ENCODE data around the gene CBX8.

CBX8 gene

DNA sequence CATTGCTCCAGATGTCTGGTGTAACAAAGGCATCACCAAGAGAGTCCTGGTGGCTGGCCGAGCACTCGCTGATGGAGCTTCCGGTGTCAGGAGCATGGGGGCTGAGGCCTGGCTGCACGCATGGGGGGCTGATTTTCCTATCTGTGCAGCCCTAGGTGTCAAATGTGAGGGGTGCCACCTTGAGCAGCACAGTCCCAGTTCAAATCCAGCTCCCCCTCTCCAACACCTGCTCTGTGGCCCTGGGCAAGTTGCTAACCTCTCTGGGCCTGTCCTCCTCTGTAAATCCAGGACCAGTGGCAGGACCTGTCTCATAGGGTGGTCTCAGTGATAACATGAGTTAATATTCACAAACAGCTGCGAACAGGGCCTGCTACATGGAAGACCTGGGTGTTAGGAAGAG is 53.3 kb downstream of the CBX8 start:
- Histone ChIP-seq H3K27me3 (ENCODE audit: control insufficient read depth in 1 of 2, insufficient read depth in 2 of 2, low read length in 2 of 2) (peaks cover 47 to 55% of the 10 kb centered on the region in 2 donors), H3K4me1 (ENCODE audit: control insufficient read depth, insufficient read depth, low read length) (peaks cover 19% of the 10 kb centered on the region), H3K4me3 (ENCODE audit: low read length in 2 of 2) (no peak overlapping the region)

DNA sequence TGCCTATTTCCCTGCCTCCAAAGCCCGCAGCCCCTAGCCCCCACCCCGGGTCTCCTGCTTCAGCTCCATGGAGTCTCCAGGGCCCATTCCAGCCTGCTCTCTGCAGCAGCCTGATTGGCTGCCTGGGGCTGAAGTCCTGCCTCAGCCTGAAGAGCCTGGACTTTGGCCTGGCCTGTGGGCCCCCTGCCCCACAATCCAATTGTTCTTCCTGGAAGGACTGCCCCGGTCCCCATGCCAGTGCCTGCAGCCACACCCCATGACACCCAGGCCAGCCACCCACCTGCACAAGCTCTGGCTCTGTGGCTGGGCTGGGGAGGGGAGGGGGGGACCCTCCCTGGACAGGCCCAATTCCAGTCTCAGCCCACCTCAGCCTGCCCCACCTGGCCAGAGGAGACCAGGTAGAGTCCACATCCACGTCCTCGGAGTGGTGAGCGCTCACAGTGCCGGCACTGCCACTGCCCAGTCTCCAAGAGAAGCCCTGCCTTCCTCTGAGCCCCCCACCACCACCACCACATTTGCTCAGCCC is 53.9 kb downstream of the CBX8 start:
- H3K9ac ChIP-seq (ENCODE audit: low read length in 2 of 2) = no peak overlapping the region
- H3K4me1 ChIP-seq (ENCODE audit: control insufficient read depth, insufficient read depth, low read length) = peaks cover 14% of the 10 kb centered on the region
- no peak overlapping the region for H3K4me3 ChIP-seq (ENCODE audit: low read length in 2 of 2)
- no peaks in the 10 kb centered on the region for H3K36me3 ChIP-seq (ENCODE audit: control insufficient read depth in 2 of 2, insufficient read depth in 2 of 2, low read length in 2 of 2)
- no peaks in the 10 kb centered on the region for H3K9me3 ChIP-seq (ENCODE audit: control insufficient read depth in 2 of 2, low read length in 2 of 2)
- H3K27ac ChIP-seq (ENCODE audit: low read length) = no peak overlapping the region
- H3K27me3 ChIP-seq (ENCODE audit: control insufficient read depth in 1 of 2, insufficient read depth in 2 of 2, low read length in 2 of 2) = peaks cover 47 to 49% of the 10 kb centered on the region in 2 donors

More for the DNA sequence above, 53.3 kb downstream of the CBX8 start:
- H3K27ac ChIP-seq (ENCODE audit: low read length) = no peak overlapping the region
- H3K9me3 ChIP-seq (ENCODE audit: control insufficient read depth in 2 of 2, low read length in 2 of 2) = no peaks in the 10 kb centered on the region
- no peaks in the 10 kb centered on the region for H3K36me3 ChIP-seq (ENCODE audit: control insufficient read depth in 2 of 2, insufficient read depth in 2 of 2, low read length in 2 of 2)
- no peak overlapping the region for H3K9ac ChIP-seq (ENCODE audit: low read length in 2 of 2)

DNA sequence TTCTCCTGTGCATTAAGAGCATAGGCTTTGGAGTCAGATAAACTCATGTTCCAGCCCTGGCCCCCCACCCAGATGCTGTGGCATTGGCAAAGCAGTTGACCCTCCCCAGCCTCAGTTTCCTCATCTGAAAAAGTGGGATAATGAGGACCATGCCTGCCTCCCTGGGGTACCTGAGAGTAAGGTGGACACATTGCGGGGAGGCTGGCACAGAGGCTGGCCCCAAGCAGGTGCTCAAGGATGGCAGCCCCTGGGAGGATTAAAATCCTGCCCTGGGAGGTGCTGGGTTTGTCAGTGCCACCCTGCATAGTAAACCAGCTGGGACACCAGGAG is 54.3 kb downstream of the CBX8 start:
- Histone ChIP-seq H3K9ac (ENCODE audit: low read length in 2 of 2) (no peak overlapping the region), H3K4me1 (ENCODE audit: control insufficient read depth, insufficient read depth, low read length) (peaks cover 10% of the 10 kb centered on the region), H3K9me3 (ENCODE audit: control insufficient read depth in 2 of 2, low read length in 2 of 2) (no peaks in the 10 kb centered on the region), H3K27me3 (ENCODE audit: control insufficient read depth in 1 of 2, insufficient read depth in 2 of 2, low read length in 2 of 2) (peaks cover 43 to 44% of the 10 kb centered on the region in 2 donors), H3K27ac (ENCODE audit: low read length) (no peak overlapping the region), H3K36me3 (ENCODE audit: control insufficient read depth in 2 of 2, insufficient read depth in 2 of 2, low read length in 2 of 2) (no peaks in the 10 kb centered on the region), H3K4me3 (ENCODE audit: low read length in 2 of 2) (no peak overlapping the region)
